Upper lobe of left lung (tissue), 4 donors: ENCODE measurements around the gene IRS1.

ENCODE experiments used
- CTCF ChIP-seq, 6 experiments: fragments of 450-650 bp in 4 of 6; fragments of 200-600 bp in 2 of 6; sonication (generic) in 2 of 6; IDR thresholded peaks; one replicate each; pipeline ENCODE4 v1.5.1; 2016 to 2019; ENCODE audit warnings: antibody characterized with exemption in 6 of 6
- POLR2A ChIP-seq, 4 donors: fragments of 450-650 bp; IDR thresholded peaks; one replicate each; pipeline ENCODE4 v1.5.1; 2016 to 2017; ENCODE audit warnings: antibody characterized with exemption in 4 of 4, mild to moderate bottlenecking in 2 of 4

- no peak for TF ChIP-seq CTCF (IDR thresholded peaks at IDR 0.05)
- no peak for TF ChIP-seq POLR2A (IDR thresholded peaks at IDR 0.05)
Observed at GRCh38 chr2:226847511-226847910, 47.9 kb upstream of the IRS1 start.
